SK-N-SH (cell line): ENCODE results near the gene NRIP2. TPM values are rescaled to one million over a fixed set of nuclear protein-coding genes. Genes with fewer than 3 reads are reported as not detected.

ENCODE experiments used
- CTCF ChIA-PET: fragments of 300-600, 350-600 bp; formaldehyde crosslinking; extraction: SDS; loops from one replicate; lab custom pipeline; 2021; lab: Yijun Ruan, JAX
- POLR2A ChIA-PET: fragments of 350-600 bp; sonication (Branson Sonifier 250); formaldehyde crosslinking; extraction: SDS; loops from one replicate; lab custom pipeline; 2020; ENCODE audit warnings: antibody characterized with exemption, inconsistent platforms; lab: Yijun Ruan, JAX
- DNase-seq: peaks from one replicate; pipeline ENCODE4 v3.0.0; 2012
- H2AFZ ChIP-seq: fragments of 200-600 bp; sonication (generic); 2 replicates; pipeline ENCODE4 v1.8.1; 2016; ENCODE audit warnings: antibody characterized with exemption, mild to moderate bottlenecking, low read depth
- H3F3A ChIP-seq: fragments of 200-600 bp; sonication (generic); replicated peaks from 2 replicates; pipeline ENCODE3; 2016; ENCODE audit warnings: antibody characterized with exemption, mild to moderate bottlenecking; ENCODE audit not compliant: insufficient read depth
- H3K27ac ChIP-seq, 2 experiments: fragments of 200-500 bp in 1 of 2; fragments of 200-600 bp in 1 of 2; sonication (Bioruptor generic) in 1 of 2; sonication (generic), shearing (Covaris generic) in 1 of 2; 2 replicates each; pipeline versions ENCODE4 v1.5.1 to v1.6.1; 2014 to 2016; ENCODE audit warnings: low read depth in 2 of 2, inconsistent platforms in 1 of 2, low read length in 1 of 2, mild to moderate bottlenecking in 1 of 2, mixed read lengths in 1 of 2
- H3K27me3 ChIP-seq: fragments of 200-600 bp; sonication (generic), shearing (Covaris generic); 2 replicates; pipeline ENCODE4 v1.6.1; 2016; ENCODE audit warnings: mixed run types; ENCODE audit not compliant: insufficient read depth
- H3K36me3 ChIP-seq, 2 experiments: fragments of 200-500 bp in 1 of 2; fragments of 200-600 bp in 1 of 2; sonication (Bioruptor generic) in 1 of 2; sonication (generic) in 1 of 2; replicated peaks in 1 of 2; 2 replicates each; pipeline versions ENCODE3 to v1.5.1; 2014 to 2016; ENCODE audit warnings: low read length in 1 of 2, mild to moderate bottlenecking in 1 of 2; ENCODE audit not compliant: insufficient read depth in 2 of 2, control insufficient read depth in 1 of 2
- H3K4me1 ChIP-seq, 2 experiments: fragments of 200-500 bp in 1 of 2; fragments of 200-600 bp in 1 of 2; sonication (Bioruptor generic) in 1 of 2; sonication (generic), shearing (Covaris generic) in 1 of 2; 2 replicates each; pipeline versions ENCODE4 v1.5.1 to v1.6.1; 2014 to 2016; ENCODE audit warnings: low read depth in 1 of 2, low read length in 1 of 2, mixed run types in 1 of 2; ENCODE audit not compliant: insufficient read depth in 2 of 2, control insufficient read depth in 1 of 2
- H3K4me2 ChIP-seq: fragments of 200-600 bp; sonication (generic), shearing (Covaris generic); 2 replicates; pipeline ENCODE4 v1.6.1; 2017; ENCODE audit warnings: mixed run types
- H3K4me3 ChIP-seq, 2 experiments: fragments of 200-500 bp in 1 of 2; fragments of 200-600 bp in 1 of 2; sonication (Bioruptor generic) in 1 of 2; sonication (generic), shearing (Covaris generic) in 1 of 2; 2 replicates each; pipeline versions ENCODE4 v1.5.1 to v1.8.1; 2014 to 2016; ENCODE audit warnings: low read depth in 2 of 2, inconsistent platforms in 1 of 2, low read length in 1 of 2, mild to moderate bottlenecking in 1 of 2, mixed read lengths in 1 of 2, moderate library complexity in 1 of 2
- H3K79me2 ChIP-seq: fragments of 200-600 bp; sonication (generic); 2 replicates; pipeline ENCODE4 v1.8.1; 2017; ENCODE audit warnings: mild to moderate bottlenecking; ENCODE audit not compliant: insufficient read depth
- H3K9ac ChIP-seq: fragments of 200-600 bp; sonication (generic); 2 replicates; pipeline ENCODE4 v1.6.1; 2017; ENCODE audit warnings: mixed run types
- H3K9me2 ChIP-seq: fragments of 200-600 bp; sonication (generic); 2 replicates; pipeline ENCODE4 v1.6.1; 2017; ENCODE audit warnings: mixed run types
- H3K9me3 ChIP-seq: fragments of 200-600 bp; sonication (generic); 2 replicates; pipeline ENCODE4 v1.6.1; 2017; ENCODE audit warnings: mixed run types, mild to moderate bottlenecking, moderate library complexity
- H4K20me1 ChIP-seq: fragments of 200-600 bp; sonication (generic); 2 replicates; pipeline ENCODE4 v1.6.1; 2017; ENCODE audit warnings: mild to moderate bottlenecking, mixed run types; ENCODE audit not compliant: insufficient read depth
- EZH2phosphoT487 ChIP-seq: fragments of 200-600 bp; sonication (generic); IDR thresholded peaks from 2 replicates; pipeline ENCODE4 v1.6.1; 2017; ENCODE audit warnings: low read depth, mixed run types, mild to moderate bottlenecking, antibody characterized with exemption, moderate library complexity, borderline replicate concordance
- FOXJ3 ChIP-seq: sonication (generic); formaldehyde crosslinking; IDR thresholded peaks from 2 replicates; pipeline ENCODE4 v1.5.1; 2020; ENCODE audit warnings: mild to moderate bottlenecking, missing genetic modification reagents
- GABPA ChIP-seq: IDR thresholded peaks from 2 replicates; pipeline ENCODE4 v1.4.0; 2012; ENCODE audit warnings: low read depth, mild to moderate bottlenecking
- GATA2 ChIP-seq: sonication (generic); formaldehyde crosslinking; IDR thresholded peaks from 2 replicates; pipeline ENCODE4 v1.5.0; 2020; ENCODE audit warnings: mild to moderate bottlenecking, missing genetic modification reagents
- MXI1 ChIP-seq: IDR thresholded peaks from 2 replicates; pipeline ENCODE4 v1.6.1; 2012; ENCODE audit warnings: mild to moderate bottlenecking, low read depth, low read length, improper control_type of control experiment
- NFIC ChIP-seq: IDR thresholded peaks from 2 replicates; pipeline ENCODE4 v1.4.0; 2012; ENCODE audit warnings: borderline replicate concordance
- POLR2AphosphoS5 ChIP-seq: IDR thresholded peaks from 2 replicates; pipeline ENCODE4 v1.6.1; 2012; ENCODE audit warnings: low read depth, low read length
- RAD21 ChIP-seq: IDR thresholded peaks from 2 replicates; pipeline ENCODE4 v1.6.1; 2012; ENCODE audit warnings: mild to moderate bottlenecking, low read length
- RCOR1 ChIP-seq: fragments of 150-350 bp; IDR thresholded peaks from 2 replicates; pipeline ENCODE4 v1.6.1; 2017; ENCODE audit warnings: antibody characterized with exemption, low read length
- RFX5 ChIP-seq: IDR thresholded peaks from 2 replicates; pipeline ENCODE4 v1.6.1; 2012; ENCODE audit warnings: mild to moderate bottlenecking, improper control_type of control experiment, low read length
- RXRA ChIP-seq: IDR thresholded peaks from 2 replicates; pipeline ENCODE4 v1.4.0; 2012; ENCODE audit warnings: low read depth, mild to moderate bottlenecking, borderline replicate concordance
- SIN3A ChIP-seq: IDR thresholded peaks from 2 replicates; pipeline ENCODE4 v1.6.1; 2012; ENCODE audit warnings: low read depth, mild to moderate bottlenecking, low read length, moderate library complexity, borderline replicate concordance
- TAF1 ChIP-seq: IDR thresholded peaks from 2 replicates; pipeline ENCODE4 v1.6.1; 2012; ENCODE audit warnings: low read depth, mild to moderate bottlenecking, low read length, moderate library complexity, borderline replicate concordance
- WGBS: methylation state at CpG from one replicate; pipeline ENCODE4 v1.1.6; 2017; ENCODE audit warnings: low lambda C conversion rate; 5-methylcytosine and 5-hydroxymethylcytosine counted together
- polyA plus RNA-seq, 3 experiments: library from polyadenylated mRNA; depleted of rRNA; stranded (reverse); fragments of >200 nt; gene quantifications; 2 replicates each; pipeline ENCODE4 v1.2.3, GENCODE V29; 2012
- TF ChIP-seq, protein P1 (sequence below): fragments of 150-350 bp; IDR thresholded peaks from 2 replicates; pipeline ENCODE4 v1.6.1; 2016; ENCODE audit warnings: mild to moderate bottlenecking, low read depth, low read length
- TF ChIP-seq, protein P2 (sequence below): fragments of 200-600 bp; sonication (generic); IDR thresholded peaks from 2 replicates; pipeline ENCODE4 v1.6.1; 2017; ENCODE audit warnings: antibody characterized with exemption, mild to moderate bottlenecking, moderate library complexity
- TF ChIP-seq, protein P3 (sequence below): fragments of 150-350 bp; IDR thresholded peaks from 2 replicates; pipeline ENCODE4 v1.6.1; 2017; ENCODE audit warnings: antibody characterized with exemption, low read length, low read depth, borderline replicate concordance
- TF ChIP-seq, protein P4 (sequence below): IDR thresholded peaks from 2 replicates; pipeline ENCODE4 v1.4.0; 2012; ENCODE audit warnings: low read depth, borderline replicate concordance

The NRIP2 gene, protein sequence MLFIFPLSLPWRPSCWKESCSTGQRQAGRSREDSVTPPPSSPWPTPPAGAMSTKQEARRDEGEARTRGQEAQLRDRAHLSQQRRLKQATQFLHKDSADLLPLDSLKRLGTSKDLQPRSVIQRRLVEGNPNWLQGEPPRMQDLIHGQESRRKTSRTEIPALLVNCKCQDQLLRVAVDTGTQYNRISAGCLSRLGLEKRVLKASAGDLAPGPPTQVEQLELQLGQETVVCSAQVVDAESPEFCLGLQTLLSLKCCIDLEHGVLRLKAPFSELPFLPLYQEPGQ
- not detected in 2 replicates for polyA plus RNA-seq (2012; rRNA removed)
- not detected in 2 replicates for polyA plus RNA-seq (2012; cell fraction: cytosol; rRNA removed)
- polyA plus RNA-seq (2012; cell fraction: nucleus; rRNA removed): 0.04 TPM in 1 of 2 replicates, not detected in the other

DNA sequence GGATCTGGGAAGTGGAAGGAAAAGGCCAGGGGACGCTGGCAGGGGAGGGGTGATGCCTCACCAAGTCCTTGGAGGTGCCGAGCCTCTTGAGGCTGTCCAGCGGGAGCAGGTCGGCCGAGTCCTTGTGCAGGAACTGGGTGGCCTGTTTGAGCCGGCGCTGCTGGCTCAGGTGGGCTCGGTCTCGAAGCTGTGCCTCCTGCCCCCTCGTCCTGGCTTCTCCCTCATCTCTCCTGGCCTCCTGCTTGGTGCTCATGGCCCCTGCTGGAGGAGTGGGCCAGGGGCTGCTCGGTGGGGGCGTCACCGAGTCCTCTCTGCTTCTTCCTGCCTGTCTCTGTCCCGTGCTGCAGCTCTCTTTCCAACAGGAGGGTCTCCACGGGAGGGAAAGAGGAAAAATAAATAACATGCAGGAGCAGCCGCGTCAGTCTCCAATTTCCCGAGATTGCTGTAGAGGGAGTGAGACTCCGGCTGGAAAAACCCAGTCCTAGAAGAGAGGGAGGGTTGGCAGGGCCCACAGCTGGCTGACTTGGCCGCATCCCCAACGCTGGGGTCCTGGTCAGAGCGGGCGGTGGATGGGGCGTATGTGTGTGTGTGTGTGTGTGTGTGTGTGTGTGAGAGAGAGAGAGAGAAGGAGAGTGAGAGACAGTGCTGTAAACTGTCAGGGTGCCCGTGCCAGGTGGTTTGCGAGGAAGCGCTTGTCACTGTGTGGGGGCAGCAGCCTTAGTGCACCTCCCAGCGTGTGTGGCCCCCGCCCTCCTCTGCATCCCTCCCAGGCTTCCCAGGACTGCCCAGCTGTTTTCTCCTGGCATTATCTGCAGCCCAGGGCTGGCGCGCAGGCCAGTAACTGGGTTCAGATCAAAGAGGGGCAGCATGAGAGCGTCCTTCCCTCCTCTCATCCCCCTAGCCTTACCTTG is at the start of gene NRIP2:
Gene NRIP2 (minus strand): TSS at position 455 of the 911 bp plus-strand sequence. CDS start 52 bp downstream, at position 403.
- CTCF ChIA-PET: interaction anchor here (0.7 to 3.5 kb wide), 11 partner anchors 11 to 207 kb away, joined by 3 to 15 read pairs (median 4); partner anchors contain the start of genes FOXM1, ITFG2 and RHNO1
- POLR2A ChIA-PET: interaction anchor here (0.6 kb wide), 2 partner anchors 22 to 530 kb away, joined by 3 to 4 read pairs; no protein-coding TSS in a partner anchor
- Histone ChIP-seq H3K27ac (no peak within 1 kb of the TSS), H2AFZ (no peak within 1 kb of the TSS), H3K4me3 (no peak within 1 kb of the TSS; a peak in 1 of 4 replicates), H3K36me3 (no peaks in the 10 kb centered on the region), H4K20me1 (no peaks in the 10 kb centered on the region), H3K4me1 (peaks cover 4 to 15% of the 10 kb centered on the region in 2 experiments; a peak in 3 of 4 replicates), H3K4me2 (no peak within 1 kb of the TSS), H3F3A (no peaks in the 10 kb centered on the region), H3K9me3 (no peaks in the 10 kb centered on the region), H3K27me3 (no peaks in the 10 kb centered on the region), H3K9me2 (no peaks in the 10 kb centered on the region)
- 42% methylated on average over 27 of the region's 32 CpGs for WGBS
- no peak for TF ChIP-seq TAF1
- TF ChIP-seq MXI1: peak; percentile 57; the same call in 1 of the 2 replicates
- TF ChIP-seq GATA2 (CRISPR knock-in tag): peak; percentile 36; the same call in 1 of the 2 replicates
- peak; percentile 26; the same call in 1 of the 2 replicates for TF ChIP-seq RAD21
- TF ChIP-seq, all 33 proteins: peak for 3
- no peak within 1 kb of the TSS for H3K9ac ChIP-seq
- DNase-seq: peak; percentile 90
- no peaks in the 10 kb centered on the region for H3K79me2 ChIP-seq

DNA sequence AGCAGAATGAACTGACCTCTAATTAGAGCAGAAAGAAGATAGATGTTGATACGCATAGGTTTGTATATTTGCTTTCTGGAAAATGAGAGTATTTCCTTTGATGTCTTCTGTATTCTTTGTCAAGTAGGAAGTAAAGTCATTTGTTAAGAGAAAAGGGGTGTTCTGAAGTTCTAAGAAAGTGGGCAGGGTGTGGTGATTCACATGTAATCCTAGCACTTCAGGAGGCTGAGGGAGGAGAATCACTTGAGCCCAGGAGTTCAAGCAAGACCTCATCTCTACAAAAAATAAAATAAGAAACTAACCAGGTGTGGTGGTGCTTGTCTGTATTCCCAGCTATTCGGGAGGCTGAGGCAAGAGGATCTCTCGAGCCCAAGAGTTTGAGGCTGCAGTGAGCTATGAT is 45.0 kb upstream of the NRIP2 start:
- peaks cover 8 to 10% of the 10 kb centered on the region in 2 experiments; a peak in 2 of 4 replicates for H3K4me1 ChIP-seq
- H3K27ac ChIP-seq: no peak overlapping the region
- H3K4me2 ChIP-seq: no peak overlapping the region
- no peak overlapping the region for H3K4me3 ChIP-seq
- 98% methylated on average over 3 of the region's 3 CpGs for WGBS
- H3K36me3 ChIP-seq: peaks cover 0 to 10% of the 10 kb centered on the region in 2 experiments
- peaks cover 18% of the 10 kb centered on the region for H3F3A ChIP-seq
- ChIA-PET POLR2A (no interaction called here), CTCF (interaction anchor here (0.7 to 5.8 kb wide), 4 partner anchors 26 to 162 kb away, joined by 3 to 33 read pairs (median 16); no protein-coding TSS in a partner anchor)
- DNase-seq: no peak
- 0 out of 2 replicates have a peak, but pooled peaks cover 8% of the 10 kb centered on the region for H4K20me1 ChIP-seq
- no peaks in the 10 kb centered on the region for H3K27me3 ChIP-seq
- no peak overlapping the region for H3K9ac ChIP-seq
- peaks cover 94% of the 10 kb centered on the region for H3K79me2 ChIP-seq
- no peak overlapping the region for H2AFZ ChIP-seq
- H3K9me3 ChIP-seq: no peaks in the 10 kb centered on the region
- H3K9me2 ChIP-seq: no peaks in the 10 kb centered on the region
- TF ChIP-seq TAF1 (no peak), RCOR1 (no peak), SIN3A (no peak), EZH2phosphoT487 (no peak), RFX5 (no peak), POLR2AphosphoS5 (no peak), NFIC (no peak), RXRA (no peak), GABPA (no peak), FOXJ3 (no peak)
- TF ChIP-seq, protein P1, sequence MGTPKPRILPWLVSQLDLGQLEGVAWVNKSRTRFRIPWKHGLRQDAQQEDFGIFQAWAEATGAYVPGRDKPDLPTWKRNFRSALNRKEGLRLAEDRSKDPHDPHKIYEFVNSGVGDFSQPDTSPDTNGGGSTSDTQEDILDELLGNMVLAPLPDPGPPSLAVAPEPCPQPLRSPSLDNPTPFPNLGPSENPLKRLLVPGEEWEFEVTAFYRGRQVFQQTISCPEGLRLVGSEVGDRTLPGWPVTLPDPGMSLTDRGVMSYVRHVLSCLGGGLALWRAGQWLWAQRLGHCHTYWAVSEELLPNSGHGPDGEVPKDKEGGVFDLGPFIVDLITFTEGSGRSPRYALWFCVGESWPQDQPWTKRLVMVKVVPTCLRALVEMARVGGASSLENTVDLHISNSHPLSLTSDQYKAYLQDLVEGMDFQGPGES: no peak
- TF ChIP-seq, protein P2, sequence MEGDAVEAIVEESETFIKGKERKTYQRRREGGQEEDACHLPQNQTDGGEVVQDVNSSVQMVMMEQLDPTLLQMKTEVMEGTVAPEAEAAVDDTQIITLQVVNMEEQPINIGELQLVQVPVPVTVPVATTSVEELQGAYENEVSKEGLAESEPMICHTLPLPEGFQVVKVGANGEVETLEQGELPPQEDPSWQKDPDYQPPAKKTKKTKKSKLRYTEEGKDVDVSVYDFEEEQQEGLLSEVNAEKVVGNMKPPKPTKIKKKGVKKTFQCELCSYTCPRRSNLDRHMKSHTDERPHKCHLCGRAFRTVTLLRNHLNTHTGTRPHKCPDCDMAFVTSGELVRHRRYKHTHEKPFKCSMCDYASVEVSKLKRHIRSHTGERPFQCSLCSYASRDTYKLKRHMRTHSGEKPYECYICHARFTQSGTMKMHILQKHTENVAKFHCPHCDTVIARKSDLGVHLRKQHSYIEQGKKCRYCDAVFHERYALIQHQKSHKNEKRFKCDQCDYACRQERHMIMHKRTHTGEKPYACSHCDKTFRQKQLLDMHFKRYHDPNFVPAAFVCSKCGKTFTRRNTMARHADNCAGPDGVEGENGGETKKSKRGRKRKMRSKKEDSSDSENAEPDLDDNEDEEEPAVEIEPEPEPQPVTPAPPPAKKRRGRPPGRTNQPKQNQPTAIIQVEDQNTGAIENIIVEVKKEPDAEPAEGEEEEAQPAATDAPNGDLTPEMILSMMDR: no peak
- TF ChIP-seq, protein P3, sequence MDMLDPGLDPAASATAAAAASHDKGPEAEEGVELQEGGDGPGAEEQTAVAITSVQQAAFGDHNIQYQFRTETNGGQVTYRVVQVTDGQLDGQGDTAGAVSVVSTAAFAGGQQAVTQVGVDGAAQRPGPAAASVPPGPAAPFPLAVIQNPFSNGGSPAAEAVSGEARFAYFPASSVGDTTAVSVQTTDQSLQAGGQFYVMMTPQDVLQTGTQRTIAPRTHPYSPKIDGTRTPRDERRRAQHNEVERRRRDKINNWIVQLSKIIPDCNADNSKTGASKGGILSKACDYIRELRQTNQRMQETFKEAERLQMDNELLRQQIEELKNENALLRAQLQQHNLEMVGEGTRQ: no peak
- TF ChIP-seq, protein P4, sequence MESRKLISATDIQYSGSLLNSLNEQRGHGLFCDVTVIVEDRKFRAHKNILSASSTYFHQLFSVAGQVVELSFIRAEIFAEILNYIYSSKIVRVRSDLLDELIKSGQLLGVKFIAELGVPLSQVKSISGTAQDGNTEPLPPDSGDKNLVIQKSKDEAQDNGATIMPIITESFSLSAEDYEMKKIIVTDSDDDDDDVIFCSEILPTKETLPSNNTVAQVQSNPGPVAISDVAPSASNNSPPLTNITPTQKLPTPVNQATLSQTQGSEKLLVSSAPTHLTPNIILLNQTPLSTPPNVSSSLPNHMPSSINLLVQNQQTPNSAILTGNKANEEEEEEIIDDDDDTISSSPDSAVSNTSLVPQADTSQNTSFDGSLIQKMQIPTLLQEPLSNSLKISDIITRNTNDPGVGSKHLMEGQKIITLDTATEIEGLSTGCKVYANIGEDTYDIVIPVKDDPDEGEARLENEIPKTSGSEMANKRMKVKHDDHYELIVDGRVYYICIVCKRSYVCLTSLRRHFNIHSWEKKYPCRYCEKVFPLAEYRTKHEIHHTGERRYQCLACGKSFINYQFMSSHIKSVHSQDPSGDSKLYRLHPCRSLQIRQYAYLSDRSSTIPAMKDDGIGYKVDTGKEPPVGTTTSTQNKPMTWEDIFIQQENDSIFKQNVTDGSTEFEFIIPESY: no peak
